HL-60 (cell line): Measurements from ENCODE around the gene PPP1R14C.

Experiments used
- DNase-seq, 2 experiments: peaks; one replicate each; pipeline ENCODE4 v3.0.0-alpha.2; 2010 to 2020; ENCODE audit warnings: low read depth in 1 of 2, low spot score in 1 of 2
- H3K27ac ChIP-seq: fragments of 250-450 bp; sonication (Bioruptor Pico); replicated peaks from 2 replicates; pipeline ENCODE4 v1.5.1; 2020; ENCODE audit warnings: mild to moderate bottlenecking, moderate library complexity
- H3K27me3 ChIP-seq: fragments of 250-450 bp; sonication (Bioruptor Pico); 2 replicates; pipeline ENCODE4 v1.5.1; 2021; ENCODE audit warnings: mild to moderate bottlenecking, moderate library complexity; ENCODE audit not compliant: insufficient read depth, poor library complexity, severe bottlenecking
- H3K4me3 ChIP-seq: replicated peaks from 2 replicates; pipeline ENCODE4 v1.5.1; 2011; ENCODE audit warnings: mild to moderate bottlenecking, control low read depth, low read length; ENCODE audit not compliant: insufficient read depth
- CTCF ChIP-seq: IDR thresholded peaks from one replicate; pipeline ENCODE4 v1.5.1; 2011; ENCODE audit warnings: low read length, control low read depth, inconsistent platforms; ENCODE audit not compliant: insufficient read depth
- GABPA ChIP-seq: IDR thresholded peaks from 2 replicates; pipeline ENCODE4 v1.6.1; 2012; ENCODE audit warnings: low read depth
- POLR2AphosphoS5 ChIP-seq: IDR thresholded peaks from 2 replicates; pipeline ENCODE4 v1.6.1; 2012; ENCODE audit warnings: low read depth
- REST ChIP-seq: IDR thresholded peaks from 2 replicates; pipeline ENCODE4 v1.6.1; 2012; ENCODE audit warnings: low read depth; ENCODE audit not compliant: insufficient replicate concordance
- SPI1 ChIP-seq: IDR thresholded peaks from 2 replicates; pipeline ENCODE4 v1.6.1; 2012; ENCODE audit warnings: low read depth, mild to moderate bottlenecking, borderline replicate concordance

Gene PPP1R14C

GRCh38 chr6:150150458-150150820, 7.6 kb downstream of the PPP1R14C start:
- peaks cover 2% of the 10 kb centered on the region for H3K27me3 ChIP-seq
- no peak for DNase-seq

GRCh38 chr6:150150821-150151646, 8.2 kb downstream of the PPP1R14C start:
- Histone ChIP-seq H3K27ac (no peak overlapping the region), H3K27me3 (peaks cover 2% of the 10 kb centered on the region), H3K4me3 (no peak overlapping the region)
- peak in 1 of 2 experiments; percentile 12 for DNase-seq
- TF ChIP-seq GABPA: no peak
- TF ChIP-seq POLR2AphosphoS5: no peak
- TF ChIP-seq SPI1: no peak
- no peak for TF ChIP-seq CTCF
- no peak for TF ChIP-seq REST

More at GRCh38 chr6:150150458-150150820, 7.6 kb downstream of the PPP1R14C start:
- H3K4me3 ChIP-seq: no peak overlapping the region
- no peak overlapping the region for H3K27ac ChIP-seq
- TF ChIP-seq POLR2AphosphoS5: no peak
- TF ChIP-seq GABPA: no peak
- no peak for TF ChIP-seq SPI1
- TF ChIP-seq CTCF: no peak

GRCh38 chr6:150152891-150153876, 10.3 kb downstream of the PPP1R14C start:
- H3K27ac ChIP-seq: no peak overlapping the region
- peak in 1 of 2 experiments; percentile 42 for DNase-seq
- no peak for TF ChIP-seq GABPA
- TF ChIP-seq POLR2AphosphoS5: no peak
- no peak for TF ChIP-seq CTCF
- no peak for TF ChIP-seq REST
- TF ChIP-seq SPI1: no peak

More at GRCh38 chr6:150152891-150153876, 10.3 kb downstream of the PPP1R14C start:
- Histone ChIP-seq H3K27me3 (no peaks in the 10 kb centered on the region), H3K4me3 (no peak overlapping the region)
